ENCODE measurements around the gene GPR84. TPM values are rescaled to one million over a fixed set of nuclear protein-coding genes. Genes with fewer than 3 reads are reported as not detected.

Gene GPR84
- total and polyA plus RNA-seq, 9 of the 15 experiments (the other 6 are each of a cell fraction or from before 2014, with no cell fraction given), result 0.07 to 0.18 (median 0.11) TPM; not detected in 5

DNA sequence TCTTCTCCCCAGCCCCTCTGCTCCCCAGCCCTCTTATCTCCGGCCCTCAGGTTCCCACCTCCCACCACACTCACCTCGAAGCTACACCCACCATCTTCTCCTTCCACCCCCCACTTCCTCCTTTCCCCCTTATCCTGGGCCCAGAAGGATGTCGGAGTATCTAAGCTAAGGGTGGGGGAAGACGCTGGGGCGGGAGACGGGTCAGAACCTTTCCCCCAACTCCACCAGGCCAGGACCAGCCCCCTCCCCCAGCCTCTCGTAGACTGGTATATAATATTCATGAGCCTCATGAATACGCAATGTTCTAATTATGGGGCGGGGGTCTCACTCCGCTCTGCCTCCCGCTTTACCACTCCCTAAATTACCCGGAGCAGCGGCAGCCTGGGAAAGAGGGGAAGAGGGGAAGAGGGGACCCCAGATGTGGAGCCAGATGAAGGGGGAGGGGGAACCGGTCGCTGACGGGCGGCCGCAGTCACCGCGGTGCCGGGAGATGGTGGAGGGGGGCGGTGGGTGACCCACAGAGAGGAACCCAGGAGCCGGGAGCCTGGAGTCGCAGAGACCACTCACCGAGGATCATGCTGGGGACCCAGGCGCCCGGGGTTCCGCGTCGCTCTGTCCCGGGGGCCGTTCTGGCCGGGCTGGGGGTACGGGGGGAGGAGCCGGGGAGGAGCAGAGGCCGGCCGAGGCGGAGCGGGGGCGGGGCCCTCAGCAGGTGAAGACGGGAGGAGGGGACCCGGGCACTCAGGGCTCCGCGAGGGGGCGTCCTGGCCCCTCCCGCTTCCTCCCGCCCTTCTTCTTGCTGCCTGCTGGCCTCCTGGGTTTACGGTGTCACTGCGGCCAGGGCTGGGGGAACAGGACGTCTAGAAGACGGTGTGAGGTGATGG is 26.6 kb upstream of the GPR84 start (continued):
- TF ChIP-seq CBX8 (IDR thresholded peaks at IDR 0.05; ENCODE audit: borderline replicate concordance, extremely low read depth, low read depth, low read length, poor library complexity, severe bottlenecking) (no peak), BCOR (IDR thresholded peaks at IDR 0.05) (no peak), ZNF12 (CRISPR knock-in tag; IDR thresholded peaks at IDR 0.05) (no peak), NCOA1 (IDR thresholded peaks at IDR 0.05; ENCODE audit: low read depth) (0 out of 2 replicates have a peak, but pooled peaks have one; percentile 23), CBFB (CRISPR knock-in tag; IDR thresholded peaks at IDR 0.05) (no peak), KDM4B (IDR thresholded peaks at IDR 0.05; ENCODE audit: borderline replicate concordance in 2 of 2, low read depth in 1 of 2) (no peak), BRCA1 (IDR thresholded peaks at IDR 0.05) (no peak), BRCA1 (CRISPR knock-in tag; IDR thresholded peaks at IDR 0.05) (peak; percentile 75; the same call in 1 of the 2 replicates), ZNF184 (CRISPR knock-in tag; IDR thresholded peaks at IDR 0.05) (no peak), KHSRP (IDR thresholded peaks at IDR 0.05) (no peak), ZNF431 (CRISPR knock-in tag; IDR thresholded peaks at IDR 0.05) (no peak), NCOR1 (IDR thresholded peaks at IDR 0.05) (peak; percentile 78), ILK (tag; IDR thresholded peaks at IDR 0.05; ENCODE audit: borderline replicate concordance, low read depth) (no peak), RBBP5 (IDR thresholded peaks at IDR 0.05; ENCODE audit: borderline replicate concordance, insufficient read depth, low read length, poor library complexity, severe bottlenecking) (no peak), ZNF347 (CRISPR knock-in tag; IDR thresholded peaks at IDR 0.05; ENCODE audit: low read depth) (no peak), ZNF699 (CRISPR knock-in tag; IDR thresholded peaks at IDR 0.05; ENCODE audit: insufficient replicate concordance) (no peak), GTF2A2 (tag; IDR thresholded peaks at IDR 0.05) (no peak), ZSCAN29 (IDR thresholded peaks at IDR 0.05) (no peak), ZKSCAN1 (IDR thresholded peaks at IDR 0.05; ENCODE audit: low read depth, low read length) (no peak), NELFE (IDR thresholded peaks at IDR 0.05; ENCODE audit: insufficient read depth, insufficient read length) (no peak)
- TF ChIP-seq, protein P1, sequence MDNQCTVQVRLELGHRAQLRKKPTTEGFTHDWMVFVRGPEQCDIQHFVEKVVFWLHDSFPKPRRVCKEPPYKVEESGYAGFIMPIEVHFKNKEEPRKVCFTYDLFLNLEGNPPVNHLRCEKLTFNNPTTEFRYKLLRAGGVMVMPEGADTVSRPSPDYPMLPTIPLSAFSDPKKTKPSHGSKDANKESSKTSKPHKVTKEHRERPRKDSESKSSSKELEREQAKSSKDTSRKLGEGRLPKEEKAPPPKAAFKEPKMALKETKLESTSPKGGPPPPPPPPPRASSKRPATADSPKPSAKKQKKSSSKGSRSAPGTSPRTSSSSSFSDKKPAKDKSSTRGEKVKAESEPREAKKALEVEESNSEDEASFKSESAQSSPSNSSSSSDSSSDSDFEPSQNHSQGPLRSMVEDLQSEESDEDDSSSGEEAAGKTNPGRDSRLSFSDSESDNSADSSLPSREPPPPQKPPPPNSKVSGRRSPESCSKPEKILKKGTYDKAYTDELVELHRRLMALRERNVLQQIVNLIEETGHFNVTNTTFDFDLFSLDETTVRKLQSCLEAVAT (IDR thresholded peaks at IDR 0.05), result no peak
- TF ChIP-seq, protein P2, sequence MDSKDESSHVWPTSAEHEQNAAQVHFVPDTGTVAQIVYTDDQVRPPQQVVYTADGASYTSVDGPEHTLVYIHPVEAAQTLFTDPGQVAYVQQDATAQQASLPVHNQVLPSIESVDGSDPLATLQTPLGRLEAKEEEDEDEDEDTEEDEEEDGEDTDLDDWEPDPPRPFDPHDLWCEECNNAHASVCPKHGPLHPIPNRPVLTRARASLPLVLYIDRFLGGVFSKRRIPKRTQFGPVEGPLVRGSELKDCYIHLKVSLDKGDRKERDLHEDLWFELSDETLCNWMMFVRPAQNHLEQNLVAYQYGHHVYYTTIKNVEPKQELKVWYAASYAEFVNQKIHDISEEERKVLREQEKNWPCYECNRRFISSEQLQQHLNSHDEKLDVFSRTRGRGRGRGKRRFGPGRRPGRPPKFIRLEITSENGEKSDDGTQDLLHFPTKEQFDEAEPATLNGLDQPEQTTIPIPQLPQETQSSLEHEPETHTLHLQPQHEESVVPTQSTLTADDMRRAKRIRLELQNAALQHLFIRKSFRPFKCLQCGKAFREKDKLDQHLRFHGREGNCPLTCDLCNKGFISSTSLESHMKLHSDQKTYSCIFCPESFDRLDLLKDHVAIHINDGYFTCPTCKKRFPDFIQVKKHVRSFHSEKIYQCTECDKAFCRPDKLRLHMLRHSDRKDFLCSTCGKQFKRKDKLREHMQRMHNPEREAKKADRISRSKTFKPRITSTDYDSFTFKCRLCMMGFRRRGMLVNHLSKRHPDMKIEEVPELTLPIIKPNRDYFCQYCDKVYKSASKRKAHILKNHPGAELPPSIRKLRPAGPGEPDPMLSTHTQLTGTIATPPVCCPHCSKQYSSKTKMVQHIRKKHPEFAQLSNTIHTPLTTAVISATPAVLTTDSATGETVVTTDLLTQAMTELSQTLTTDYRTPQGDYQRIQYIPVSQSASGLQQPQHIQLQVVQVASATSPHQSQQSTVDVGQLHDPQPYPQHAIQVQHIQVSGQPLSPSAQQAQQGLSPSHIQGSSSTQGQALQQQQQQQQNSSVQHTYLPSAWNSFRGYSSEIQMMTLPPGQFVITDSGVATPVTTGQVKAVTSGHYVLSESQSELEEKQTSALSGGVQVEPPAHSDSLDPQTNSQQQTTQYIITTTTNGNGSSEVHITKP (IDR thresholded peaks at IDR 0.05; ENCODE audit: partially characterized antibody), result peak; percentile 6
- TF ChIP-seq, protein P3, sequence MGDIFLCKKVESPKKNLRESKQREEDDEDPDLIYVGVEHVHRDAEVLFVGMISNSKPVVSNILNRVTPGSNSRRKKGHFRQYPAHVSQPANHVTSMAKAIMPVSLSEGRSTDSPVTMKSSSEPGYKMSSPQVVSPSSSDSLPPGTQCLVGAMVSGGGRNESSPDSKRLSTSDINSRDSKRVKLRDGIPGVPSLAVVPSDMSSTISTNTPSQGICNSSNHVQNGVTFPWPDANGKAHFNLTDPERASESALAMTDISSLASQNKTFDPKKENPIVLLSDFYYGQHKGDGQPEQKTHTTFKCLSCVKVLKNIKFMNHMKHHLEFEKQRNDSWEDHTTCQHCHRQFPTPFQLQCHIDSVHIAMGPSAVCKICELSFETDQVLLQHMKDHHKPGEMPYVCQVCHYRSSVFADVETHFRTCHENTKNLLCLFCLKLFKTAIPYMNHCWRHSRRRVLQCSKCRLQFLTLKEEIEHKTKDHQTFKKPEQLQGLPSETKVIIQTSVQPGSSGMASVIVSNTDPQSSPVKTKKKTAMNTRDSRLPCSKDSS (IDR thresholded peaks at IDR 0.05; ENCODE audit: low read depth, partially characterized antibody), result no peak

All from K562 (cell line).